ENCODE results near the gene SAMD4A. TPM values are rescaled to one million over a fixed set of nuclear protein-coding genes. Genes with fewer than 3 reads are reported as not detected.

SAMD4A gene
- total RNA-seq, 1 donor: 61.3 TPM

DNA sequence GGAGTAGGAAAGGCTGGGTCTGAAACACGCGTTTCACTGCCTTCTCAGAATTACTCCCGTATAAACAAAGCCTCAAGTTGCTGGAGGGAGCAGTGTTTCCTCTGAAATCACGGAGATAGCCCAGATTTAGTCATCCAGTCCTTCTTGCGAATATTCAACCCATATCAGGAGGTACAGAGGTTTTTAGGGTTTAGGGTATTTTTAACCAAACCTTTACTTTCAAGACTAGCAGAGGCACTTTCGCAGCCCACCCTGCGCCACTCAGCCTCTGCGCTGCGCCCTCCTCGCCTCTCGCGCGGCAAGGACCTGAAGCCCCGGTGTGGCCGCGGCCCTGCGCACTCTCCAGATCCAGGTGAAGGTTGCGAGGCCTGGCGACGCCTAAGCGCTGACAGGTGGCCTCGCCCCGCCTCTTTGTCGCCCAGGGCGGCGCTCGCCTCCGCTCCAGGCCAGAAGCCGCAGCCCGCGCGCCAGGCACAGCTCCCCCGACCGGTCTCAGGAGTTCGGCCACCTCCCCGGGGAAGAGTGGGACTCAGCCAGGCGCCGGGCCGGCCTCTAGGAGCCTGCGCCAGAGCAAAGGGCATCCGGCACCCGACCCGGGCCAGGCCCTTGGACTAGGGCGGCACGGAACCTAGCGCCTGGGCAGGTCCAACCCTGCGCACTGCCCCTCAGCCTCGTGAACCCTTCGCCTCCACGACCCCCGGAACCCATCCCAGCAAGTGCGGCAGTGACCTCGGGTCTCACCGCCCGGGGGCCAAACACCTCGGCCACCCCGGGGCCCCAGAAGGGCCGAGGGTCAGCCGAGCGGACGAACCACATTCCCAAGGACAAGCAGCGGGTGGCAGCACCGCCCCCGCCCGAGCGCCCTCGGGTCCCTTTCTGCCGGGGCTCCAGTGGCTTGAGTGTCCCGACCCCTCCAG is 1.8 kb upstream of the SAMD4A start:
- TF ChIP-seq, protein P1, sequence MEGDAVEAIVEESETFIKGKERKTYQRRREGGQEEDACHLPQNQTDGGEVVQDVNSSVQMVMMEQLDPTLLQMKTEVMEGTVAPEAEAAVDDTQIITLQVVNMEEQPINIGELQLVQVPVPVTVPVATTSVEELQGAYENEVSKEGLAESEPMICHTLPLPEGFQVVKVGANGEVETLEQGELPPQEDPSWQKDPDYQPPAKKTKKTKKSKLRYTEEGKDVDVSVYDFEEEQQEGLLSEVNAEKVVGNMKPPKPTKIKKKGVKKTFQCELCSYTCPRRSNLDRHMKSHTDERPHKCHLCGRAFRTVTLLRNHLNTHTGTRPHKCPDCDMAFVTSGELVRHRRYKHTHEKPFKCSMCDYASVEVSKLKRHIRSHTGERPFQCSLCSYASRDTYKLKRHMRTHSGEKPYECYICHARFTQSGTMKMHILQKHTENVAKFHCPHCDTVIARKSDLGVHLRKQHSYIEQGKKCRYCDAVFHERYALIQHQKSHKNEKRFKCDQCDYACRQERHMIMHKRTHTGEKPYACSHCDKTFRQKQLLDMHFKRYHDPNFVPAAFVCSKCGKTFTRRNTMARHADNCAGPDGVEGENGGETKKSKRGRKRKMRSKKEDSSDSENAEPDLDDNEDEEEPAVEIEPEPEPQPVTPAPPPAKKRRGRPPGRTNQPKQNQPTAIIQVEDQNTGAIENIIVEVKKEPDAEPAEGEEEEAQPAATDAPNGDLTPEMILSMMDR (IDR thresholded peaks at IDR 0.05; ENCODE audit: insufficient read depth, low read depth, low read length): no peak
- peak overlapping the region; percentile 76 for H3K4me3 ChIP-seq (ENCODE audit: low read depth, low read length)
- peak; percentile 85 for DNase-seq (ENCODE audit: low read depth)

DNA sequence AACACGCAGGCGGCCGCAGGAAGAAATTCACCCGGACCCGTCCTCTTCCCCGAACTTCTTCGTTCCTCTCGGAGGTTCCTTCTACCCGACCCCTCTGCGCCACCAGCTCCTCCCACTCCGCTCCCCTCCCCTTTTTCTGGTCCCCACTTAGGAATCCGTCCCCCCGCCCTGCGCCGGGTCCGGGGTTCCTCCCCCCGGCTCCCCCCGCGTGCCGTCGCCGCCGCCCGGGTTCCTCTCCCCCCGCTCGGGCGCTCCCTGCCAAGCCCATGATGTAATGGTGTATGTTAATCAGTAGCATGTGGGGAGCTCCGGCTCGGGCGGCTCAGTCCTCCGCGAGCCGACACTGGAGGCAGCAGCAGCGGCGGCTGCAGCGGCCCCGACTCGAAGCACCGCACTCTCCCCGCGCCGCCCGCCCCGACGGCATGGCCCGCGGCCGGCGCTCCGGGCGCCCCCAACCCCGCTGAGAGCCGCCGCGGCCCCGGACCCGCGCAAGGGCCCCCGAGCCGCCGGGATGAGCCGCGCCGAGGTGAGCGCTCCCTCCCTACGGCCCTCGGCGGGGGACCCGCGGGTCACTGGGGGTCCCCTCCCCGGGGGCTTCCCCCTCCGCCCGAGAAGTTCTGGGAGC is 1.0 kb upstream of the SAMD4A start:
- DNase-seq (ENCODE audit: low read depth): peak; percentile 92

DNA sequence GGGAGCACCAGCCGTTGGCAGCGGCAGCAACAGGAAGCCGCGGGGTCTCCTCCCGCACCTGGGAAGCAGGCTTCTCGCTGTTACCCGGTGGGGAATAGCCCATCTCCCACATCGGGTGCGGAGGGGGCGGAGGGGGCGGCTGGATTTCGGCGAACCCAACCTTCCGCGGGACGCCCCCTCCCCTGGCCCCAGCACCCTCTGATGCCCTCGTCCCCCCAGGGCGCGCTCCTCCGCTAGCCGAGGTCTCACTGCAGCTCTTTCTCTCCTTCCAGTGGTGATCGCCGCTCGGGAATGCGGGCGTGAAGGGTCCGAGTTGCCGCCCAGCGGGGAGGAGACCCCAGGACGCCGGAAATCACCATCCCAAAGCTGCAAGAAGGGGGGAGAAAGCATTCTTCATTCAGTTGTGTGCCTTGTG is 303 bp downstream of the SAMD4A start:
- TF ChIP-seq, protein P1 (IDR thresholded peaks at IDR 0.05; ENCODE audit: insufficient read depth, low read depth, low read length): no peak
- peak overlapping the region; percentile 76 for H3K4me3 ChIP-seq (ENCODE audit: low read depth, low read length)
- peak; percentile 32 for DNase-seq (ENCODE audit: low read depth)

More for the DNA sequence above, 1.0 kb upstream of the SAMD4A start:
- H3K4me3 ChIP-seq (ENCODE audit: low read depth, low read length): peak overlapping the region; percentile 76
- TF ChIP-seq, protein P1 (IDR thresholded peaks at IDR 0.05; ENCODE audit: insufficient read depth, low read depth, low read length): no peak

DNA sequence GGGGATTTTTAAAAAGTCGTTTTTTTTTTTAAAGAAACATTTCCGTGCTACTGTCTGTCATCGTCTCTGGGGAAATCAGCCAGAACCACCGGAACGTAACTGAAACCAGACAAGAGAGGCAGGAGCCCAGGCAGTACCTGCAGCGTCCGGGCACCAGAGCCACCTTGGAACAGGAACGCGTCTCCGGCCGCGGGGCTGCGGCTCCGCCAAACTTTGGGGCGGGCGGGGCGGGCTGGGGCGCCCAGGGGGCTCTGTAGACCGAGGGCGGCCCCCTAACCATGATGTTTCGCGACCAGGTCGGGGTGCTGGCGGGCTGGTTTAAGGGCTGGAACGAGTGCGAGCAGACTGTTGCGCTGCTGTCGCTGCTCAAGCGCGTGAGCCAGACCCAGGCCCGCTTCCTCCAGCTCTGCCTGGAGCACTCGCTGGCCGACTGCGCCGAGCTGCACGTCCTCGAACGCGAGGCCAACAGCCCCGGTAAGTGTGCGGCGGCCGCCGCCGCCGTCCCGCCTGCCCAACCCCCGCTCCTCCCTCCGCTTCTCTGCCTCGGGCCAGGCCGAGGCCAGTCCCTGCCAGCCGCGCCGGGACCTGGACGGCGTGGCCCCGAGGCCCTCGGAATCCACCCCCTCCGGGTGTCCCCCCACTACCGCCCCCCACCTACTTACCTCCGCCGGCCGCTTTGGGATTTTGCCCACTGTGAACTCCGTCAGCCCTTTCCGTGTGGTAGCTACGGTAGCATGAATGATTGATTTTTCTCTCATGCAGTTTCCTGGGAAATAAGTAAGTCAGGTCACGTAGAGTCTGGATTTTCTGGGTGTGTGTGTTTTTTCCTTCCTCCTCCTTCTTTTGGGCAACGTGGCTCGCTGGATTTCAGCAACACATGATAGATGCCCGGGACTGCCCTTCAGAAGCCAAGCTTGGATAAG is 972 bp downstream of the SAMD4A start:
- H3K4me3 ChIP-seq (ENCODE audit: low read depth, low read length): peak overlapping the region; percentile 76
- peak; percentile 56 for DNase-seq (ENCODE audit: low read depth)
- TF ChIP-seq, protein P1 (IDR thresholded peaks at IDR 0.05; ENCODE audit: insufficient read depth, low read depth, low read length): no peak

DNA sequence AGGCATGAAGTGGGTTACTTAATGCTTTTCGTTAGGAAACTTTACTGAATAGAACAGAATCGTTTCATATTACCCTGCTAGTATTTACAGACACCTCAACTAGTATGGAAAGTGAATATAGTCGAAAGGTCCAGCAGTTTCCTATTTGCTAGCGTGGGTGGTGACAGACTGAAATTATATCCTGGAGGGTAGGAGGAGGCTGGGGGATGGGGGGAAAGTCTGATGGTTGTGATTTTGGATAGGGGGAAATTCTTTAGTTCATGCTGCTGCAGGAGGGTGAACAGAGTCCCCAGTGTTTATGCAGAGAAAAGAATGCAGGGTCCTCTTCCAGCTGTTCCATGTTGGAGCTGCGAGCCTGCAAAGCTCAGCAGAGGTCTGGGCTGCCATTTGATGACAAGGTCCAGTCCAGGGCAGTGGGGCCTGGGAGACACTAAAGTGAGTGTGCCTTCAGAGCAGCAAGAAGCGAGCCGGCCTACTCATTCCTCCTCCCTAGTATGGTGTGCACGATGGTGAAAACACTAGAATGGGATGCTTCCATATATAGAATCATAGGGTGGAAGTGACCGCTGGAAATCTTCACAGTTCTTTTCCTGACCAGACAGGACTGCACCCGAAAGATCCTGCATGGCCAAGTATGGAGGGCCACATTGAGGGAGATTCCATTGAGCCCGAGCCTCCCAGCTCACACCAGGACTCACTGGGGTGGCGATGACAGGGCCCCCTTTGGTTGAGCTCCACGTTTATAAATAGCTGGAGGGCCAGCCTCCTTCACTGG is 2.1 kb downstream of the SAMD4A start:
- peak; percentile 55 for DNase-seq (ENCODE audit: low read depth)
- TF ChIP-seq, protein P1 (IDR thresholded peaks at IDR 0.05; ENCODE audit: insufficient read depth, low read depth, low read length): no peak
- H3K4me3 ChIP-seq (ENCODE audit: low read depth, low read length): peak overlapping the region; percentile 76

DNA sequence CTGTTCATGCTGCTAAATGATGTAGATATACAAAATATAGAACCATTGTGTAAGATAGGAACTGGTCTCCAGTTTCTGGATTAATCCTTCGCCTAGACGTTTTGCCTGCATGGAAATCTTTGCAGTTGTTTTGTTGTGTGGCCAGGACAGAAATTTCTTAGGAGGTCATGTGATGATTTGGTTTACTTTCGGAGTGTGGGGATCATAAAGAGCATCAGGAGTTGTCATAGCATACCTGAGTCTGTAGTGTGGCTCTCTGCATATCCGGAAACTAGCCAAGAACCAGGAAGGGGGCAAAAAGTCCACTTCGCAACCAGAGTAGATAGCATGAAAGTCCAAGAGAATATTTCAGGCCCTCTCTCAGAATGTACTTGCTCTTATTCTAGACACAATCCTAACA is 3.1 kb downstream of the SAMD4A start:
- TF ChIP-seq, protein P1 (IDR thresholded peaks at IDR 0.05; ENCODE audit: insufficient read depth, low read depth, low read length): no peak
- DNase-seq (ENCODE audit: low read depth): no peak
- peak overlapping the region; percentile 30 for H3K4me3 ChIP-seq (ENCODE audit: low read depth, low read length)
